Measurements from ENCODE around the gene MYPN.
A peak's percentile ranks its signal among the peaks of the same experiment; 100 is the strongest.

The MYPN gene

DNA sequence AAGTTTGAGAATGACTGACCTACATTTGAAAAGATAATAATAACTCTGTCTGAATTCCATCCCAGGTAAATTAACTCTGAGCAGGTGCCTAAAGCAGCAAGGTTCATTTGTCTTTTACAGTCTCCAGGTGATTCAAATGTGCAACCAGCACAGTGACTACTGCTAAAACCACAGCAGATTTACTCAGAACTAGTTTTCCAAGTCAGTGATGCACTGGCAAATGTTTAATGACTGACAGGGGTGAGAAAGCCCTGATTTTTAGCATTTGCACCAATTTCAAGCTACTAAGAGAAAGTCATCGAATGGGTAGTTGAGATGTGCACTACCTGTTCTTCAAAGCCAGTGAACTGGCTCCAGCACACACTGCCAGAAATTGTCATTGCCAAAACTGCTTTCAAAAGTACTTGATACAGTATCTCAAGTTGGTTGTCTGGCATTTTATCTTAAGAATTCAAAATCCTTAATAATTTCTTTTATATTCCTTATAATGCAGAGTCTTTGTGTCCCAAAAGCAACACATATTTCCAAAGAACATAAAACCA is 62.3 kb downstream of the MYPN start:
- no peak for DNase-seq (ENCODE audit: low read depth)
- TF ChIP-seq, protein P1, sequence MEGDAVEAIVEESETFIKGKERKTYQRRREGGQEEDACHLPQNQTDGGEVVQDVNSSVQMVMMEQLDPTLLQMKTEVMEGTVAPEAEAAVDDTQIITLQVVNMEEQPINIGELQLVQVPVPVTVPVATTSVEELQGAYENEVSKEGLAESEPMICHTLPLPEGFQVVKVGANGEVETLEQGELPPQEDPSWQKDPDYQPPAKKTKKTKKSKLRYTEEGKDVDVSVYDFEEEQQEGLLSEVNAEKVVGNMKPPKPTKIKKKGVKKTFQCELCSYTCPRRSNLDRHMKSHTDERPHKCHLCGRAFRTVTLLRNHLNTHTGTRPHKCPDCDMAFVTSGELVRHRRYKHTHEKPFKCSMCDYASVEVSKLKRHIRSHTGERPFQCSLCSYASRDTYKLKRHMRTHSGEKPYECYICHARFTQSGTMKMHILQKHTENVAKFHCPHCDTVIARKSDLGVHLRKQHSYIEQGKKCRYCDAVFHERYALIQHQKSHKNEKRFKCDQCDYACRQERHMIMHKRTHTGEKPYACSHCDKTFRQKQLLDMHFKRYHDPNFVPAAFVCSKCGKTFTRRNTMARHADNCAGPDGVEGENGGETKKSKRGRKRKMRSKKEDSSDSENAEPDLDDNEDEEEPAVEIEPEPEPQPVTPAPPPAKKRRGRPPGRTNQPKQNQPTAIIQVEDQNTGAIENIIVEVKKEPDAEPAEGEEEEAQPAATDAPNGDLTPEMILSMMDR (conservative IDR thresholded peaks at IDR 0.05; ENCODE audit: control insufficient read depth, insufficient read depth, low read depth, low read length) = no peak
- no peak overlapping the region for H3K4me3 ChIP-seq (ENCODE audit: control insufficient read depth, low read depth, low read length)

DNA sequence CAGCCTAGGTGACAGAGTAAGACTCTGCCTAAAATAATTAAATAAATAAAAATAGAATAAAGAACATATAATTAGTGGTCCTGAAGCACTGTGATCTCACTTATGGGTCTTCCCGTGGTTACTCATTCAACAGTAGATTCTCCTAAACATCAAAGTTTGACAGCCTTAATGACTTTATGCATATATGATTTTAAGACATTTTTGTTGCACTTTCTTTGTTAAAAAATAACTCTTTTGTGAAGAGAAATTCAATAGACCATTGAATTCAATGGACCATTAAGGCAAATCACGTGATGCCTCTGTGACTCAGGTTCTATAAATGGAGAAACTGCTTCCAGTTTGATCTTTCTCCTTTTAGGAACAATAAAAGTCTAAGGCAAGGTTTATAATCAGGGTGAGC is 63.0 kb downstream of the MYPN start:
- no peak for DNase-seq (ENCODE audit: low read depth)
- TF ChIP-seq, protein P1 (conservative IDR thresholded peaks at IDR 0.05; ENCODE audit: control insufficient read depth, insufficient read depth, low read depth, low read length) = no peak
- H3K4me3 ChIP-seq (ENCODE audit: control insufficient read depth, low read depth, low read length) = no peak overlapping the region

DNA sequence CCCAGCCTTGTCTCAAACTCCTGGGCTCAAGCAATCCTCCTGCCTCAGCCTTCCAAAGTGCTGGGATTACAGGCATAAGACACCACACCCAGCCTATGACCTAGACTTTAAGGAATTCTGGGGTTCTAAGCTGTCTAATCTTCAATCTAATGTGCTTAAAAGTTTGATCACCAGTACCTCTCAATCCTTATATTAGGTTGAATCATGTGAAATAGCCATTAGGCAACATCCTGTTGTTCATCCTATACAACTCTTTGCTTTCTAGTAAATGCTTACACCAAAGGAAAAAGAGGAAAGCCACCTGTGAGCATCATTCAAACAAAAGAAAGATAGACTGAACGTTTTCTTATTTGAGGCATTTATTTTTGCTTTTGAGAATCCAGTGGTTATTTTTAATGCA is 66.7 kb downstream of the MYPN start:
- no peak overlapping the region for H3K4me3 ChIP-seq (ENCODE audit: control insufficient read depth, low read depth, low read length)
- TF ChIP-seq, protein P1 (conservative IDR thresholded peaks at IDR 0.05; ENCODE audit: control insufficient read depth, insufficient read depth, low read depth, low read length) = no peak
- no peak for DNase-seq (ENCODE audit: low read depth)

DNA sequence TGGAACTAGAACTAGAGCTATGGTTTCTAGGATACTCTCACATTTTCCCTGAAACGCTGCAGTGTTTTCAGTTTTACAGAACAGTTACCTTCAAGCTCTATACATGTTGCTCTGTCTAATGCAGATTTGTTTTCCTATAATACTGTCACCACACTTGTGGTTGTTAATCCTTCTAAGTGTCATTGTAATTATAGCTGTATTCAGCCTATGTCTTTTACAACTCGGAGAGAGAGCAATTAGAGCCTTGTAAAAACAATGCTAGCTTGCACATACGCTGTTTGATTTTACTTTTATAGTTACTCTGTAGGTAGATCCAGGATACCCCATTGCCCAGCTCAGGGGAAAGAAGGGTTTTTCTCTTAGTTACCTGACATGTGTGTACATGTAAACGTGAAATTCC is 67.5 kb downstream of the MYPN start:
- TF ChIP-seq, protein P1 (conservative IDR thresholded peaks at IDR 0.05; ENCODE audit: control insufficient read depth, insufficient read depth, low read depth, low read length) = no peak
- DNase-seq (ENCODE audit: low read depth) = no peak

DNA sequence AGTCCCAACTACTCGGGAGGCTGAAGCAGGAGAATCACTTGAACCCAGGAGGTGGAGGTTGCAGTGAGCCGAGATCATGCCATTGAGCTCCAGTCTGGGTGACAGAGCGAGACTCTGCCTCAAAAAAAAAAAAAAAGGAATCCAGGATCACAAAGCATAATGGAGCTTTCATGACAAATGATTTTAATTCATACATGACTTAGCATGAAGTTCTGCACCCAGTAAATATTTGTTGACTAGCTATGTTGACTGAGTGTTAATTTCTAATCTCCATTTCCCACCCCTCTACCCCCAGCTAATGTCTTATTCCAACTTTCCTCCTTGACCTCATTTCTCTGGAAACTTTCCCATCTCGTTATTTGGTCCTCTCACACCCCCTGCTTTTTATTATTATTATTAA is 69.3 kb downstream of the MYPN start:
- TF ChIP-seq, protein P1 (conservative IDR thresholded peaks at IDR 0.05; ENCODE audit: control insufficient read depth, insufficient read depth, low read depth, low read length) = no peak
- H3K4me3 ChIP-seq (ENCODE audit: control insufficient read depth, low read depth, low read length) = no peak overlapping the region
- no peak for DNase-seq (ENCODE audit: low read depth)

More for the DNA sequence above, 67.5 kb downstream of the MYPN start:
- no peak overlapping the region for H3K4me3 ChIP-seq (ENCODE audit: control insufficient read depth, low read depth, low read length)

DNA sequence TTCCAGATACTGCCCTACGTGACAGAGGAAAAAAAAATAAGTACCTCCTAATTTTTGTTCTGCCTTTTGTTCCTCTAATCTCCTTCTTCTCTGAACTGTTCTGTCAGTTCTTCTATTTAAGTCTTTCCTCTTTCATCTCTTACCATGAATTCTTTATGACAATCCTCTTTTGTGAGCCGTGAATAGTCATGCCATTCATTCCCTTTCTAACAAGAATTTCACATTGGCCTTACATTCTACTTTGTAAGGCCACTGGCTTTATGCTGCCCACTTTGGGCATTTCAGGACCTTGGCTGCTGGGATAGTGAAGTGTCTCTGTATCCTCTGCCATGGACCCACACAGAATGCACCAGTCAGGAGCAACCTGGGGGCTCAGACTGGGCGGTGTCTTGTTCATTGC is 69.7 kb downstream of the MYPN start:
- TF ChIP-seq, protein P1 (conservative IDR thresholded peaks at IDR 0.05; ENCODE audit: control insufficient read depth, insufficient read depth, low read depth, low read length) = no peak
- DNase-seq (ENCODE audit: low read depth) = no peak
- H3K4me3 ChIP-seq (ENCODE audit: control insufficient read depth, low read depth, low read length) = no peak overlapping the region

DNA sequence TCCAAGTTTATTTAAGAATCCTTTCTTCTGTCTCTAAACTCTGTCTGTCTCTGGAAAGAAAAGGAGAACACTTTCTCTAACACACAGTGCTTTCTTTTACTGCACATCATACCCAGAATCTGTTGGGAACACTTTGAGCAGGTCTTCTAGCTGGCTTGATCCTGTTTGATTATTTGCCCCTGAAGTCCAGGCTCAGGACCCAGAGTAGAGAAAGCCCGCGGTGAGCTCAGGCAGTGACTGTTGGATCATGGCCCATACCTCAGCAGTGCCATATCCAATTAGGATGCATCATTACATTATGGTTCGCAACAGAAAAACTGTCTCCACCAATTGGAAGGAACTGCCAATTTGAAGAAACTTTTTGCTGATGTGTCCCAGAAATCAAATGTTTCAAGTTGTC is 71.2 kb downstream of the MYPN start:
- TF ChIP-seq, protein P1 (conservative IDR thresholded peaks at IDR 0.05; ENCODE audit: control insufficient read depth, insufficient read depth, low read depth, low read length) = no peak
- H3K4me3 ChIP-seq (ENCODE audit: control insufficient read depth, low read depth, low read length) = no peak overlapping the region
- DNase-seq (ENCODE audit: low read depth) = peak; percentile 11
